Stomach (tissue), 4 donors: Measurements from ENCODE around the gene RNU11.

Experiments
- POLR2A ChIP-seq, 4 donors: fragments of 450-650 bp; IDR thresholded peaks; one replicate each; pipeline ENCODE4 v1.6.1; 2016; ENCODE audit warnings: antibody characterized with exemption in 4 of 4, control low read depth in 2 of 4, mild to moderate bottlenecking in 1 of 4, moderate library complexity in 1 of 4
- POLR2AphosphoS5 ChIP-seq, 3 donors: sonication (generic); formaldehyde crosslinking; IDR thresholded peaks; one replicate each; pipeline ENCODE4 v1.6.1; 2016; ENCODE audit warnings: antibody characterized with exemption in 3 of 3
- TF ChIP-seq, protein P1 (sequence below), 7 experiments: fragments of 450-650 bp in 4 of 7; fragments of 200-600 bp in 3 of 7; sonication (generic) in 3 of 7; IDR thresholded peaks; one replicate each; pipeline ENCODE4 v1.5.1; 2016 to 2019; ENCODE audit warnings: antibody characterized with exemption in 7 of 7, control low read depth in 2 of 7, mild to moderate bottlenecking in 1 of 7

DNA sequence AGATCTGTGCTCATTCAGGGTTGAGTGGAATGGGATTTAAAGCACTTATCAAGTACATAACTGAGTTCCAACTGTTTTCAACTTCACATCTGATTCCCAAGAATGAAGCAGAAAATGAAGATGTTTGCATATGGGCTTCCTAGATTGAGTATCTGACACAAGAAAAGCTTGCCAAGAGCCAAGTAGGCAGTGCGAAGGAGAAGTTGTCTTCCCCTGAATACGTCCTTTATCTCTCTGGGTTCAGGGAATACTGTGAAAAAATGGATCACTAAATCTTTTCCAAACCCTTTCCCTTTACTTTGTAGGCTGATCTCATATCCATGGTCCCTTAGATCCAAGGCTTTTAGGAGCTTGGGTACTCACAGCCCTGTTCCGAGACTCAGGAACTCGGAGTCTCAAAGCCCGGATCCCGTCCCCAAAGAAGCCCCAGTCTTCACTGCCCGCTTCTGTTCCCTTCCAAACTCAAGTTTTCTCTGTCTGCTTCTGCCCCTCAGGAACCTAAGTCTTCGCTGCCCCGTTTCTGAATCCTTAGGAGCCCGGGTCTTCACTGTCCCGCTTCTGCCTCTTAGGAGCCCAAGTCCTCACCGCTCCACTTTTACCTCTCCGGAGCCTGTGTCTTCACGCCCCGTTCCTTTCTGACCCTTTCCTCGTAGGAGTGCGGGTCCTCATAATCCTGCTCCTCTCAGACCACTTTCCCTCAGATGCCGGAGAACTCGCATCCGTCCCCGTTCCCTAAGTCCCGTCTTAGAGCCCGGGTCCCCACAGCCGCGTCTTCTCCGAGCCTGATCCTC is 6.1 kb upstream of the RNU11 start:
- TF ChIP-seq POLR2AphosphoS5 (IDR thresholded peaks at IDR 0.05) (no peak), POLR2A (IDR thresholded peaks at IDR 0.05) (no peak)
- TF ChIP-seq, protein P1, sequence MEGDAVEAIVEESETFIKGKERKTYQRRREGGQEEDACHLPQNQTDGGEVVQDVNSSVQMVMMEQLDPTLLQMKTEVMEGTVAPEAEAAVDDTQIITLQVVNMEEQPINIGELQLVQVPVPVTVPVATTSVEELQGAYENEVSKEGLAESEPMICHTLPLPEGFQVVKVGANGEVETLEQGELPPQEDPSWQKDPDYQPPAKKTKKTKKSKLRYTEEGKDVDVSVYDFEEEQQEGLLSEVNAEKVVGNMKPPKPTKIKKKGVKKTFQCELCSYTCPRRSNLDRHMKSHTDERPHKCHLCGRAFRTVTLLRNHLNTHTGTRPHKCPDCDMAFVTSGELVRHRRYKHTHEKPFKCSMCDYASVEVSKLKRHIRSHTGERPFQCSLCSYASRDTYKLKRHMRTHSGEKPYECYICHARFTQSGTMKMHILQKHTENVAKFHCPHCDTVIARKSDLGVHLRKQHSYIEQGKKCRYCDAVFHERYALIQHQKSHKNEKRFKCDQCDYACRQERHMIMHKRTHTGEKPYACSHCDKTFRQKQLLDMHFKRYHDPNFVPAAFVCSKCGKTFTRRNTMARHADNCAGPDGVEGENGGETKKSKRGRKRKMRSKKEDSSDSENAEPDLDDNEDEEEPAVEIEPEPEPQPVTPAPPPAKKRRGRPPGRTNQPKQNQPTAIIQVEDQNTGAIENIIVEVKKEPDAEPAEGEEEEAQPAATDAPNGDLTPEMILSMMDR (IDR thresholded peaks at IDR 0.05), result no peak
